SK-N-MC (cell line): ENCODE data around the gene WDR87.
"Not testable (repeated sequence)": the region's sequence is repeated elsewhere in the genome, so short reads cannot be mapped to it uniquely, and the experiment has no call there.

Experiments used
- DNase-seq: peaks from one replicate; pipeline ENCODE4 v3.0.0-alpha.2; 2011; ENCODE audit warnings: low read depth, low spot score
- H3K27ac ChIP-seq: fragments of 200-600 bp; sonication (generic); 2 replicates; pipeline ENCODE4 v1.5.1; 2016; ENCODE audit warnings: mixed run types
- H3K36me3 ChIP-seq: fragments of 200-600 bp; sonication (generic); 2 replicates; pipeline ENCODE4 v1.6.1; 2017; ENCODE audit warnings: antibody characterized with exemption, low read length, mixed read lengths; ENCODE audit not compliant: insufficient read depth
- H3K4me3 ChIP-seq: fragments of 200-600 bp; sonication (generic); 2 replicates; pipeline ENCODE4 v1.5.1; 2016
- H3K9ac ChIP-seq: fragments of 200-600 bp; sonication (generic); 2 replicates; pipeline ENCODE4 v1.8.0; 2017; ENCODE audit warnings: mixed run types, mixed read lengths; ENCODE audit not compliant: insufficient read length
- H3K9me3 ChIP-seq: fragments of 200-600 bp; sonication (generic); 2 replicates; pipeline ENCODE4 v1.6.1; 2017; ENCODE audit warnings: low read depth, mild to moderate bottlenecking, antibody characterized with exemption, low read length, moderate library complexity, mixed read lengths
- EZH2 ChIP-seq: fragments of 200-600 bp; sonication (generic); IDR thresholded peaks from one replicate; pipeline ENCODE4 v1.6.1; 2017; ENCODE audit warnings: antibody characterized with exemption
- FOXP2 ChIP-seq: optimal IDR thresholded peaks from 2 replicates; pipeline ENCODE3; 2011; ENCODE audit warnings: mild to moderate bottlenecking, moderate library complexity; ENCODE audit not compliant: insufficient read depth; ENCODE audit errors: extremely low read length, control extremely low read depth
- POLR2AphosphoS5 ChIP-seq: IDR thresholded peaks from 2 replicates; pipeline ENCODE4 v1.6.1; 2012; ENCODE audit warnings: mild to moderate bottlenecking, low read depth, low read length, borderline replicate concordance

WDR87 gene

DNA sequence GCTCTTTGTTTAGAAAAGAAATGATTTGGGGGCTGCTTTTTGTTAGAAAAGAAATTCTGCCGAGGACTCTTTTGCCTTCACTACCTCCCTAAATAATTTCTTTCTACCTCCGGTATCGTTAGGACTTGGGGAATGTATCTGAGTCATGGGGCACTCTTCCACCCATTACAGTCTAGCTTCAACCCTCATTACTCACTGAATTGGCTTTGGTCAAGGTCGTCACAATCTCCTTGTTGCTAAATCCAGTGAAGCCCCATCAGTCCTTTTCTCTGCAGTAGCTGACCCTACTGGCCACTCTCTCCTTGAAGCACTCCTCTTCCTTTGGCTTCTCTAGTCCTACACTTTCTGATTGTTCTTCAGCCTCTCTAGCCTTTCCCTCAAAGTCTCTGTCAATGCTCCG is 34.0 kb downstream of the WDR87 start:
- no peak for DNase-seq
- Histone ChIP-seq H3K9me3 (no peaks in the 10 kb centered on the region), H3K27ac (no peak overlapping the region), H3K4me3 (no peak overlapping the region), H3K9ac (no peak overlapping the region), H3K36me3 (no peaks in the 10 kb centered on the region)
- no peak for TF ChIP-seq EZH2
- no peak for TF ChIP-seq FOXP2

GRCh38 chr19:37869766-37870340 is 36.5 kb downstream of the WDR87 start:
- Histone ChIP-seq H3K4me3 (no peak overlapping the region), H3K27ac (no peak overlapping the region), H3K9me3 (no peaks in the 10 kb centered on the region), H3K36me3 (no peaks in the 10 kb centered on the region), H3K9ac (no peak overlapping the region)
- DNase-seq, result no peak
- no peak for TF ChIP-seq EZH2
- no peak for TF ChIP-seq FOXP2
- no peak for TF ChIP-seq POLR2AphosphoS5

GRCh38 chr19:37867831-37868230 is 38.6 kb downstream of the WDR87 start:
- Histone ChIP-seq H3K36me3 (no peaks in the 10 kb centered on the region), H3K27ac (no peak overlapping the region), H3K9me3 (no peaks in the 10 kb centered on the region), H3K4me3 (no peak overlapping the region), H3K9ac (no peak overlapping the region)
- no peak for TF ChIP-seq FOXP2
- TF ChIP-seq EZH2, result no peak
- TF ChIP-seq POLR2AphosphoS5, result no peak
- no peak for DNase-seq

DNA sequence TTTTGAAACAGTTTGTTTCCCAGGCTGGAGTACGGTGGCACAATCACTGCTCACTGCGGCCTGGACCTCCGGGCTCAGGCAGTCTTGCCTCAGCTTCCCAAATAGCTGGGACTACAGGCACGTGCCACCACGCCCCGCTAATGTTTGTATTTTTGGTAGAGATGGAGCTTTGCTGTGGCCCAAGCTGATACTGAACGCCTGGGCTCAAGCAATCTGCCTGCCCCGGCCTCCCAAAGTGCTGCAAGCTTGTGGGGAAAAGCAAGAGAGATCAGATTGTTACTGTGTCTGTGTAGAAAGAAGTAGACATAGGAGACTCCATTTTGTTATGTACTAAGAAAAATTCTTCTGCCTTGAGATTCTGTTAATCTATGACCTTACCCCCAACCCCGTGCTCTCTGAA is 40.5 kb downstream of the WDR87 start:
- not testable (repeated sequence) for DNase-seq, H3K36me3 ChIP-seq, H3K9me3 ChIP-seq, H3K4me3 ChIP-seq, H3K27ac ChIP-seq, H3K9ac ChIP-seq

DNA sequence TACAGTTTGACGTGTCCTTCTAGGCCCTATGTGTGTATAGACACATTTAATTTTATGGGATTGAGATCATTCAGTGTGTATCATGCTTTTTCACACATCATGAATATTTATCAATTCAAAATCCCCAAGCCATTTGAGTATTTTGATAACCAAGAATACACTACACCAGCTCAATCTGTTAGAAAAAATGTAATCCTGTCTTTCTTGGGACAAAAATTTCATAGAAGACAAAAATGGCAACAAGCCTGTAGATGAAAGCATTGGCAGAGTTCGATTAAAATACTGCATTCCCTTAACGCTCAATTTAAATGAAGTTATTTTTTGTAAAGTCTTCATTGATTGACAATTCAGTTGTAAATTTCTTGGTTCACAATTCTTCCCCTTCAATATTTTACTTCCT is 41.9 kb downstream of the WDR87 start:
- DNase-seq, result no peak
- Histone ChIP-seq H3K9me3 (no peaks in the 10 kb centered on the region), H3K27ac (no peak overlapping the region), H3K9ac (no peak overlapping the region), H3K4me3 (no peak overlapping the region), H3K36me3 (no peaks in the 10 kb centered on the region)
- TF ChIP-seq EZH2 (no peak), POLR2AphosphoS5 (no peak), FOXP2 (no peak)

- no peak overlapping the region for H3K4me3 ChIP-seq
- TF ChIP-seq EZH2 (no peak), FOXP2 (no peak)
- H3K9ac ChIP-seq, result no peak overlapping the region
- H3K36me3 ChIP-seq, result no peaks in the 10 kb centered on the region
- DNase-seq, result no peak
- H3K27ac ChIP-seq, result no peak overlapping the region
- no peaks in the 10 kb centered on the region for H3K9me3 ChIP-seq
Observed at GRCh38 chr19:37855098-37855497, 51.3 kb downstream of the WDR87 start.

- DNase-seq, result no peak
- Histone ChIP-seq H3K27ac (no peak overlapping the region), H3K9ac (no peak overlapping the region), H3K36me3 (no peaks in the 10 kb centered on the region), H3K4me3 (no peak overlapping the region), H3K9me3 (no peaks in the 10 kb centered on the region)
- TF ChIP-seq EZH2, result no peak
- TF ChIP-seq FOXP2, result no peak
- TF ChIP-seq POLR2AphosphoS5, result no peak
Observed at GRCh38 chr19:37845932-37846331, 60.5 kb downstream of the WDR87 start.
